ENCODE data around the gene NTMT2.

NTMT2 gene

DNA sequence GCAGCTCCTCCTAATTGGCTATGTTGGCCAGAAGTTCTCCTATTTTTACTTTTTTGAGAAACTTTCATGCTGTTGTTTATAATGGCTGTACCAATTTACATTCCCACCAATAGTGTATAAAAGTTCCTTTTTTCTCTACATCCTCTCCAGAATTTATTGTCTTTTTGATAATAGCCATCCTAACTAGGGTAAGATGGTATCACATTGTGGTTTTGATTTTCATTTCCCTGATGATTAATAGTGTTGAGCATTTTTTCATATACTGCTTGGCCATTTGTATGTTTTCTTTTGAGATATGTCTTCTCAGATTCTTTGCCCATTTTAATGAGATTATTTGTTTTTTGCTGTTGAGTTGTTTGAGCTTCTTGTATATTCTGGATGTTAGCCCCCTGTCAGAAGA lies 46.8 kb downstream of the NTMT2 start:
- no peak overlapping the region for H3K9ac ChIP-seq (ENCODE audit: low read depth, low read length, poor library complexity, severe bottlenecking)

DNA sequence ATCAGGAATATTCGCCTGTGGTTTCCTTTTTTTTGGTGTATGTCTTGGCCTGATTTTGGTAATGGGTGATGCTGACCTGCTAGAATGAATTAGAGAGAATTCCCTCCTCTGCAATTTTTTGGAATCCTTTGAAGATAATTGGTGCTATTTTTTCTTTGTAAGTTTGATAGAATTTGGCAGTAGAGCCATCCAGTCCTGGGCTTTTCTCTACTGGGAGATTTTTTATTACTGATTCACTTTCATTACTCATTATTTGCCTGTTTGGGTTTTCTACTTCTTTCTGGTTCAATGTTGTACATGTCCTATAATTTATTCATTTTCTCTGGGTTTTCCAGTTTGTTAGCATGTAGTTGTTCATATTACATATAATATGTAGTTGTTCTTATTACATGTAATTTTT lies 48.7 kb downstream of the NTMT2 start:
- Histone ChIP-seq H3K4me2 (ENCODE audit: low read depth, low read length, poor library complexity, severe bottlenecking) (no peak overlapping the region), H3K4me3 (ENCODE audit: low read length, poor library complexity, severe bottlenecking) (no peak overlapping the region), H3K9ac (ENCODE audit: low read depth, low read length, poor library complexity, severe bottlenecking) (no peak overlapping the region), H3F3A (ENCODE audit: low read depth) (no peaks in the 10 kb centered on the region), H3K27me3 (ENCODE audit: insufficient read depth, low read length, poor library complexity, severe bottlenecking) (no peaks in the 10 kb centered on the region), H2AFZ (ENCODE audit: low read length) (no peak overlapping the region), H3K36me3 (ENCODE audit: insufficient read depth, low read length) (no peaks in the 10 kb centered on the region), H3K9me3 (ENCODE audit: insufficient read depth, low read depth, low read length) (peaks cover 6% of the 10 kb centered on the region; the same call in 1 of the 2 replicates), H3K79me2 (ENCODE audit: insufficient read depth, low read length) (no peaks in the 10 kb centered on the region), H3K9me2 (replicated peaks; ENCODE audit: low read depth, low read length) (no peaks in the 10 kb centered on the region), H4K20me1 (ENCODE audit: insufficient read depth, low read length, poor library complexity, severe bottlenecking) (no peaks in the 10 kb centered on the region), H3K4me1 (ENCODE audit: insufficient read depth, low read length, poor library complexity, severe bottlenecking) (no peaks in the 10 kb centered on the region)
- TF ChIP-seq, protein P1, sequence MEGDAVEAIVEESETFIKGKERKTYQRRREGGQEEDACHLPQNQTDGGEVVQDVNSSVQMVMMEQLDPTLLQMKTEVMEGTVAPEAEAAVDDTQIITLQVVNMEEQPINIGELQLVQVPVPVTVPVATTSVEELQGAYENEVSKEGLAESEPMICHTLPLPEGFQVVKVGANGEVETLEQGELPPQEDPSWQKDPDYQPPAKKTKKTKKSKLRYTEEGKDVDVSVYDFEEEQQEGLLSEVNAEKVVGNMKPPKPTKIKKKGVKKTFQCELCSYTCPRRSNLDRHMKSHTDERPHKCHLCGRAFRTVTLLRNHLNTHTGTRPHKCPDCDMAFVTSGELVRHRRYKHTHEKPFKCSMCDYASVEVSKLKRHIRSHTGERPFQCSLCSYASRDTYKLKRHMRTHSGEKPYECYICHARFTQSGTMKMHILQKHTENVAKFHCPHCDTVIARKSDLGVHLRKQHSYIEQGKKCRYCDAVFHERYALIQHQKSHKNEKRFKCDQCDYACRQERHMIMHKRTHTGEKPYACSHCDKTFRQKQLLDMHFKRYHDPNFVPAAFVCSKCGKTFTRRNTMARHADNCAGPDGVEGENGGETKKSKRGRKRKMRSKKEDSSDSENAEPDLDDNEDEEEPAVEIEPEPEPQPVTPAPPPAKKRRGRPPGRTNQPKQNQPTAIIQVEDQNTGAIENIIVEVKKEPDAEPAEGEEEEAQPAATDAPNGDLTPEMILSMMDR (conservative IDR thresholded peaks at IDR 0.05; ENCODE audit: low read length) = no peak
- no peak for TF ChIP-seq EZH2phosphoT487 (IDR thresholded peaks at IDR 0.05; ENCODE audit: borderline replicate concordance)

More for the DNA sequence above, 46.8 kb downstream of the NTMT2 start:
- no peak overlapping the region for H3K4me3 ChIP-seq (ENCODE audit: low read length, poor library complexity, severe bottlenecking)
- no peaks in the 10 kb centered on the region for H3K27me3 ChIP-seq (ENCODE audit: insufficient read depth, low read length, poor library complexity, severe bottlenecking)
- H3K9me2 ChIP-seq (replicated peaks; ENCODE audit: low read depth, low read length) = no peaks in the 10 kb centered on the region
- H2AFZ ChIP-seq (ENCODE audit: low read length) = no peak overlapping the region
- no peaks in the 10 kb centered on the region for H3K36me3 ChIP-seq (ENCODE audit: insufficient read depth, low read length)
- TF ChIP-seq, protein P1 (conservative IDR thresholded peaks at IDR 0.05; ENCODE audit: low read length) = no peak
- H3K4me2 ChIP-seq (ENCODE audit: low read depth, low read length, poor library complexity, severe bottlenecking) = no peak overlapping the region
- H4K20me1 ChIP-seq (ENCODE audit: insufficient read depth, low read length, poor library complexity, severe bottlenecking) = no peaks in the 10 kb centered on the region
- H3K9me3 ChIP-seq (ENCODE audit: insufficient read depth, low read depth, low read length) = peaks cover 15% of the 10 kb centered on the region
- H3K79me2 ChIP-seq (ENCODE audit: insufficient read depth, low read length) = no peaks in the 10 kb centered on the region
- no peaks in the 10 kb centered on the region for H3K4me1 ChIP-seq (ENCODE audit: insufficient read depth, low read length, poor library complexity, severe bottlenecking)
- H3F3A ChIP-seq (ENCODE audit: low read depth) = no peaks in the 10 kb centered on the region

DNA sequence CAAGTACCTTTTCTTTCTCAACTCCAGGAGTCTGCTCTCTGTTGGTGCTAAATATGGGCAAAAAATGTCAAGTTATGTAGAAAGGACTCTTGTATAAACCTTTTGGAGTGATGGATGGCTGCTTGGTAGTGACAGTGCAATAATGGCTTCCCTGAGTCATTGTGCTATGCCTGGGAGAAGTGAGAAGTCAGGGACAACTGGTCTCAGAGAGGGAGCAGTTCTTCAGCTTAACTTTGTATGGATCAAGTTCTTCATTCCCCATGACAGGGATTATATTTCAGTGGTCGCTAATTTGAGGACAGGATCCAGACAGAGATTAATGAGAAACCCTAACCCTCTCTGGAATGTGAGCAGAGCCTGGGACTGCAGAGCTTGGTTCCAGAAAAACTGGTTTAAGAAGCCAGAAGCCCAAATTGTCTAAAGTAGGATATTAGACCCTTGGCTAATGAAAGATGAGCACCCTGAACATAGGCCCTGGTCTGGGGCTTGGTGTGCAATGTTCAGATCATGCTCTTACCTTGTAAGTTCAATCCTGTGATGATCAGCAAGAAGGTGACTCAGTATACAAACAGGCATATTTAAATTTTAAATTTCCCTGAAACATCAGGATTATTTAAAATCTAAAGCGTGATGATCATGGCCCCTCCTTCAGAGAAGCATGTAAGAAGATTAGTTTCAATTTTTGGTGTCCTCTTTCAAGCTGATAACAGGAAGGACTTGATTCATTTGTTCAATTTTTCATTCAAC lies 50.9 kb downstream of the NTMT2 start:
- no peak overlapping the region for H3K4me2 ChIP-seq (ENCODE audit: low read depth, low read length, poor library complexity, severe bottlenecking)
- no peaks in the 10 kb centered on the region for H3K9me3 ChIP-seq (ENCODE audit: insufficient read depth, low read depth, low read length)
- H3K9ac ChIP-seq (ENCODE audit: low read depth, low read length, poor library complexity, severe bottlenecking) = no peak overlapping the region
- no peaks in the 10 kb centered on the region for H3F3A ChIP-seq (ENCODE audit: low read depth)
- H3K79me2 ChIP-seq (ENCODE audit: insufficient read depth, low read length) = no peaks in the 10 kb centered on the region
- H3K27me3 ChIP-seq (ENCODE audit: insufficient read depth, low read length, poor library complexity, severe bottlenecking) = no peaks in the 10 kb centered on the region
- no peaks in the 10 kb centered on the region for H3K9me2 ChIP-seq (replicated peaks; ENCODE audit: low read depth, low read length)
- H4K20me1 ChIP-seq (ENCODE audit: insufficient read depth, low read length, poor library complexity, severe bottlenecking) = no peaks in the 10 kb centered on the region
- TF ChIP-seq EZH2phosphoT487 (IDR thresholded peaks at IDR 0.05; ENCODE audit: borderline replicate concordance) = no peak
- TF ChIP-seq, protein P1 (conservative IDR thresholded peaks at IDR 0.05; ENCODE audit: low read length) = no peak
- H3K36me3 ChIP-seq (ENCODE audit: insufficient read depth, low read length) = no peaks in the 10 kb centered on the region
- H3K4me3 ChIP-seq (ENCODE audit: low read length, poor library complexity, severe bottlenecking) = no peak overlapping the region
- H3K4me1 ChIP-seq (ENCODE audit: insufficient read depth, low read length, poor library complexity, severe bottlenecking) = peaks cover 3% of the 10 kb centered on the region
- H2AFZ ChIP-seq (ENCODE audit: low read length) = no peak overlapping the region

Data from Loucy (cell line).